HG03175 (cell line): Measurements from ENCODE around the gene SLC14A1.

Source experiments
- ATAC-seq: cut with Tn5 transposase; IDR thresholded peaks from one replicate; pipeline ENCODE4 v1.9.1; 2021; ENCODE audit warnings: mild to moderate bottlenecking, moderate library complexity; ENCODE audit not compliant: unreplicated experiment

Gene SLC14A1

GRCh38 chr18:45722899-45723298, 1.1 kb upstream of the SLC14A1 start:
- ATAC-seq, result peak; percentile 98

GRCh38 chr18:45724601-45725000, 620 bp downstream of the SLC14A1 start:
- no peak for ATAC-seq

- ATAC-seq, result no peak
Measured at GRCh38 chr18:45725336-45725735, 1.4 kb downstream of the SLC14A1 start.

- ATAC-seq, result no peak
Measured at GRCh38 chr18:45726603-45727002, 2.6 kb downstream of the SLC14A1 start.

GRCh38 chr18:45727068-45727467, 3.1 kb downstream of the SLC14A1 start:
- no peak for ATAC-seq

GRCh38 chr18:45728336-45729010, 4.5 kb downstream of the SLC14A1 start:
- no peak for ATAC-seq

GRCh38 chr18:45730832-45731575, 7.0 kb downstream of the SLC14A1 start:
- no peak for ATAC-seq

GRCh38 chr18:45731716-45732115, 7.7 kb downstream of the SLC14A1 start:
- ATAC-seq, result no peak

- no peak for ATAC-seq
Measured at GRCh38 chr18:45733535-45733934, 9.6 kb downstream of the SLC14A1 start.

- ATAC-seq, result no peak
Measured at GRCh38 chr18:45734505-45734904, 10.5 kb downstream of the SLC14A1 start.

- no peak for ATAC-seq
Measured at GRCh38 chr18:45734944-45735343, 11.0 kb downstream of the SLC14A1 start.

- no peak for ATAC-seq
Measured at GRCh38 chr18:45738660-45739059, 14.7 kb downstream of the SLC14A1 start.

GRCh38 chr18:45739268-45739667, 15.3 kb downstream of the SLC14A1 start:
- no peak for ATAC-seq

GRCh38 chr18:45739848-45740247, 15.9 kb downstream of the SLC14A1 start:
- ATAC-seq, result no peak

GRCh38 chr18:45741056-45741455, 17.1 kb downstream of the SLC14A1 start:
- no peak for ATAC-seq

GRCh38 chr18:45745817-45746461, 22.0 kb downstream of the SLC14A1 start:
- ATAC-seq, result no peak

- ATAC-seq, result no peak
Measured at GRCh38 chr18:45748501-45748900, 24.5 kb downstream of the SLC14A1 start.

GRCh38 chr18:45749918-45750689, 26.1 kb downstream of the SLC14A1 start:
- peak; percentile 67 for ATAC-seq

- ATAC-seq, result no peak
Measured at GRCh38 chr18:45751766-45752165, 27.8 kb downstream of the SLC14A1 start.

GRCh38 chr18:45752681-45753080, 28.7 kb downstream of the SLC14A1 start:
- ATAC-seq, result no peak

GRCh38 chr18:45753286-45753685, 29.3 kb downstream of the SLC14A1 start:
- no peak for ATAC-seq
